ENCODE data around the gene PTH1R. TPM values are rescaled to one million over a fixed set of nuclear protein-coding genes. Genes with fewer than 3 reads are reported as not detected.
"Not testable (repeated sequence)": the region's sequence is repeated elsewhere in the genome, so short reads cannot be mapped to it uniquely, and the experiment has no call there.

The PTH1R gene
- total RNA-seq, 1 experiment from 2014 or later: 1.0 TPM

GRCh38 chr3:46910166-46910760, 32.7 kb downstream of the PTH1R start:
- no peaks in the 10 kb centered on the region for H3K4me1 ChIP-seq (ENCODE audit: insufficient read depth, low read length)
- no peak overlapping the region for H2BK15ac ChIP-seq (ENCODE audit: low read depth, low read length)
- H3K9me3 ChIP-seq (ENCODE audit: control insufficient read depth, low read depth, low read length): no peaks in the 10 kb centered on the region
- no peak overlapping the region for H3K56ac ChIP-seq (ENCODE audit: insufficient read length, low read depth, low read length)
- no peaks in the 10 kb centered on the region for H4K20me1 ChIP-seq (ENCODE audit: control insufficient read depth, insufficient read depth, insufficient read length)
- no peak overlapping the region for H2BK120ac ChIP-seq (ENCODE audit: low read depth, low read length, poor library complexity, severe bottlenecking)
- no peak overlapping the region for H2BK20ac ChIP-seq (ENCODE audit: low read depth, low read length, poor library complexity, severe bottlenecking)
- no peaks in the 10 kb centered on the region for H3K79me2 ChIP-seq (ENCODE audit: insufficient read depth, low read length)
- Mint-ChIP-seq H3K9me3 (no peaks in the 10 kb centered on the region), H3K4me3 (no peak overlapping the region), H3K27ac (no peak overlapping the region), H3K36me3 (ENCODE audit: insufficient read depth in 1 of 3, low read depth in 3 of 3) (no peaks in the 10 kb centered on the region), H3K27me3 (ENCODE audit: low read depth) (peaks cover 2% of the 10 kb centered on the region; the same call in 1 of the 2 replicates), H3K4me1 (peaks cover 3 to 5% of the 10 kb centered on the region in 2 experiments; a peak in 3 of 4 replicates)
- no peak overlapping the region for H2BK5ac ChIP-seq (ENCODE audit: insufficient read length, low read length)
- no peak overlapping the region for H4K8ac ChIP-seq (replicated peaks; ENCODE audit: insufficient read length, low read depth, low read length)
- no peak overlapping the region for H4K5ac ChIP-seq (ENCODE audit: insufficient read length, low read depth, low read length)
- TF ChIP-seq CTCF (conservative IDR thresholded peaks at IDR 0.05): no peak
- no peaks in the 10 kb centered on the region for H3K79me1 ChIP-seq (ENCODE audit: insufficient read depth, low read depth, low read length, poor library complexity, severe bottlenecking)
- no peak overlapping the region for H3K4me2 ChIP-seq (ENCODE audit: insufficient read depth, insufficient read length, low read length)
- H3K18ac ChIP-seq (ENCODE audit: insufficient read length, low read depth, low read length): no peak overlapping the region
- H2AFZ ChIP-seq (ENCODE audit: low read length): no peak overlapping the region
- H3K23ac ChIP-seq (ENCODE audit: insufficient read length, low read depth, low read length): no peak overlapping the region
- no peak for DNase-seq
- WGBS (ENCODE audit: extremely low coverage, insufficient read length, low lambda C conversion rate): no CpG with 5 or more reads among the region's 6 CpGs
- H3K4ac ChIP-seq (ENCODE audit: low read depth, low read length): no peak overlapping the region
- H3K14ac ChIP-seq (ENCODE audit: insufficient read depth, low read length): no peak overlapping the region
- no peak overlapping the region for H4K91ac ChIP-seq (ENCODE audit: insufficient read length, low read depth, low read length)
- H3K9ac ChIP-seq (ENCODE audit: extremely low read depth, insufficient read length, low read length): no peak overlapping the region
- H2AK5ac ChIP-seq (ENCODE audit: insufficient read length, low read length): no peak overlapping the region
- H3K27me3 ChIP-seq (ENCODE audit: insufficient read depth, low read length): no peaks in the 10 kb centered on the region
- no peak overlapping the region for H3T11ph ChIP-seq (ENCODE audit: low read length)
- no peaks in the 10 kb centered on the region for H3K23me2 ChIP-seq (ENCODE audit: insufficient read length, low read depth, low read length, poor library complexity, severe bottlenecking)
- H2BK12ac ChIP-seq (ENCODE audit: insufficient read length, low read depth, low read length): no peak overlapping the region
- no peak overlapping the region for H3K27ac ChIP-seq (ENCODE audit: insufficient read length, low read depth, low read length)

- WGBS (ENCODE audit: extremely low coverage, insufficient read length, low lambda C conversion rate): no CpG with 5 or more reads among the region's 10 CpGs
- H3K27ac Mint-ChIP-seq; H3K9me3 Mint-ChIP-seq; H2BK15ac ChIP-seq (ENCODE audit: low read depth, low read length); H3K4me2 ChIP-seq (ENCODE audit: insufficient read depth, insufficient read length, low read length); H2BK120ac ChIP-seq (ENCODE audit: low read depth, low read length, poor library complexity, severe bottlenecking); H4K8ac ChIP-seq (replicated peaks; ENCODE audit: insufficient read length, low read depth, low read length); DNase-seq; H2BK12ac ChIP-seq (ENCODE audit: insufficient read length, low read depth, low read length); H3K27me3 ChIP-seq (ENCODE audit: insufficient read depth, low read length); H2BK5ac ChIP-seq (ENCODE audit: insufficient read length, low read length); H3T11ph ChIP-seq (ENCODE audit: low read length); H4K20me1 ChIP-seq (ENCODE audit: control insufficient read depth, insufficient read depth, insufficient read length); H3K23ac ChIP-seq (ENCODE audit: insufficient read length, low read depth, low read length); H3K56ac ChIP-seq (ENCODE audit: insufficient read length, low read depth, low read length); H3K79me2 ChIP-seq (ENCODE audit: insufficient read depth, low read length); H3K4me1 ChIP-seq (ENCODE audit: insufficient read depth, low read length); H2AFZ ChIP-seq (ENCODE audit: low read length); H3K14ac ChIP-seq (ENCODE audit: insufficient read depth, low read length); H3K18ac ChIP-seq (ENCODE audit: insufficient read length, low read depth, low read length); H2BK20ac ChIP-seq (ENCODE audit: low read depth, low read length, poor library complexity, severe bottlenecking); H3K79me1 ChIP-seq (ENCODE audit: insufficient read depth, low read depth, low read length, poor library complexity, severe bottlenecking); H3K27me3 Mint-ChIP-seq (ENCODE audit: low read depth); H3K4me3 Mint-ChIP-seq; H3K4ac ChIP-seq (ENCODE audit: low read depth, low read length); H3K9me3 ChIP-seq (ENCODE audit: control insufficient read depth, low read depth, low read length); H2AK5ac ChIP-seq (ENCODE audit: insufficient read length, low read length); H4K5ac ChIP-seq (ENCODE audit: insufficient read length, low read depth, low read length); H3K23me2 ChIP-seq (ENCODE audit: insufficient read length, low read depth, low read length, poor library complexity, severe bottlenecking); H4K91ac ChIP-seq (ENCODE audit: insufficient read length, low read depth, low read length); H3K36me3 Mint-ChIP-seq (ENCODE audit: insufficient read depth in 1 of 3, low read depth in 3 of 3); H3K27ac ChIP-seq (ENCODE audit: insufficient read length, low read depth, low read length); H3K4me1 Mint-ChIP-seq; H3K9ac ChIP-seq (ENCODE audit: extremely low read depth, insufficient read length, low read length): not testable (repeated sequence)
Measured at GRCh38 chr3:46910914-46911313, 33.4 kb downstream of the PTH1R start.

All from H9 (cell line).